Measurements from ENCODE around the gene TNFSF13.
A peak's percentile ranks its signal among the peaks of the same experiment; 100 is the strongest.

The TNFSF13 gene

GRCh38 chr17:7552621-7553051 lies 5.9 kb upstream of the TNFSF13 start:
- no peak for DNase-seq (ENCODE audit: low spot score)

DNA sequence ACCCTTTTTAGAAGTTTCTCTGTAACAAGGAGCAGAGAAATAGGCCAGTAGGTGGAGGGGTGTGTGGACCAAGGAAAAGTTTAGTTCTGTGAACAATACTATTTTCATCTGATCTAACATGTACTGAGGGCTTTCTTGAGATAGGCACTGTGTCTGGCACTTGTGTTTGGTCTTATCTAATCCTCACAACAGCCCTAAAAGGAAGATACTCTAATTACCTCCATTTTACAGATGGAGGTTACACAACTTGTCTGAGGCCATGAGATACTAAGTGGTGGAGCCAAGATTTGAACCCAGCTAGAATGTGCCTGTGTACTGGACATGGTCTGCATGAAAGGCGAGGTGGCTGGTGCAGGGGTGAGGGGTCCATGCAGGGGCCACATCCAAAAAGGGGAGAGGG lies 5.2 kb upstream of the TNFSF13 start:
- no peak for DNase-seq (ENCODE audit: low spot score)

GRCh38 chr17:7555320-7555948 lies 3.1 kb upstream of the TNFSF13 start:
- no peak for DNase-seq (ENCODE audit: low spot score)

DNA sequence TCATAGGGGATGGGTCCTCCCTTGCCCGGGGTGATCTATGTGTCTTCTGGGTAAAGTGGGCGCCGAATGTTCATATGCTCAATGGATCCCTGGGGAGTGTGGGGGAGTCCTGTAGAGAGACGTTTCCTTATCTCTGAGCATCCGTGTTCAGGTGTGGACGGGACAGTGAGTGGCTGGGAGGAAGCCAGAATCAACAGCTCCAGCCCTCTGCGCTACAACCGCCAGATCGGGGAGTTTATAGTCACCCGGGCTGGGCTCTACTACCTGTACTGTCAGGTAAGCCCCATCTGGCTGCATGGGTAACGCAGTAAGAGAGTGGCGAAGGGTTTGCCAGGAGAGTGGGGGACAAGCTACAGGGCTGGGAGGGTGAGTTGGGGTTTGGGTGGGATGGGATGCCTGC lies 1.9 kb upstream of the TNFSF13 start:
- no peak for DNase-seq (ENCODE audit: low spot score)

- no peak for DNase-seq (ENCODE audit: low spot score)
Measured at GRCh38 chr17:7557147-7557764, 1.3 kb upstream of the TNFSF13 start.

GRCh38 chr17:7557775-7558543 lies 591 bp upstream of the TNFSF13 start:
- DNase-seq (ENCODE audit: low spot score): peak; percentile 70

DNA sequence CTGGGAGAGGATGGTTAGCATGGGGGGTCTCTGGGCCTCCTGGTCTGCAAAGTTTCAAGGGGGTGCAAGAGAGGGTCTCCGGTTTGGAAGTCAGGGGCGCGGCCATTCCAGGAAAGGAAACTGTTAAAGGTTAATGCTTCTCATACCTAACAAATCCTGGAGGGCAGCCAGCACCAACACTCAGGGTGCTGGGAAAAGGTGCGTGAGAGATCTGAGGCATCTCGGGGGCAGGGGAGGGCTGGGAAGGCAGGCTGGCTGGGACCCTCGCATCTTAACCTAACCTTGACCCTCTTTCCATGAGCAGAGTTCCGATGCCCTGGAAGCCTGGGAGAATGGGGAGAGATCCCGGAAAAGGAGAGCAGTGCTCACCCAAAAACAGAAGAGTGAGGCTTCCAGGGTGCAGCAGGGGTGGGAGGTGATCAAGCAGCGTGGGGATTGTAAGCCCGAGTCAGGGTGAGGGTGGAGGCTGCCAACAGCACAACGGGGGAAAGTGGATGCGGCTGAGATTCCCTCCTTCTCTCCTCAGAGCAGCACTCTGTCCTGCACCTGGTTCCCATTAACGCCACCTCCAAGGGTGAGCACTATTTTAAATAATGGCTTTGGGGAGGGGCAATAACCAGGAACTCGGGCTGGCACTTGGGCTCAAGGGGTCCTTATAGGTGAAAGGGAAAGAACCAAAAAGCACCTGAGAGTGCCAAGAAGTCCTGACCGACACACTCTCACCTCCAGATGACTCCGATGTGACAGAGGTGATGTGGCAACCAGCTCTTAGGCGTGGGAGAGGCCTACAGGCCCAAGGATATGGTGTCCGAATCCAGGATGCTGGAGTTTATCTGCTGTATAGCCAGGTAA lies 996 bp downstream of the TNFSF13 start:
- no peak for DNase-seq (ENCODE audit: low spot score)

GRCh38 chr17:7560172-7561027 lies 1.9 kb downstream of the TNFSF13 start:
- peak; percentile 72 for DNase-seq (ENCODE audit: low spot score)

- DNase-seq (ENCODE audit: low spot score): peak; percentile 93
Measured at GRCh38 chr17:7561028-7561575, 2.6 kb downstream of the TNFSF13 start.

- DNase-seq (ENCODE audit: low spot score): peak; percentile 99
Measured at GRCh38 chr17:7561589-7562207, 3.1 kb downstream of the TNFSF13 start, which contains the start of gene SENP3. Gene SENP3, plus strand, starts transcription at chr17:7561919. Its CDS starts 1,158 bp downstream, at chr17:7563077.

DNA sequence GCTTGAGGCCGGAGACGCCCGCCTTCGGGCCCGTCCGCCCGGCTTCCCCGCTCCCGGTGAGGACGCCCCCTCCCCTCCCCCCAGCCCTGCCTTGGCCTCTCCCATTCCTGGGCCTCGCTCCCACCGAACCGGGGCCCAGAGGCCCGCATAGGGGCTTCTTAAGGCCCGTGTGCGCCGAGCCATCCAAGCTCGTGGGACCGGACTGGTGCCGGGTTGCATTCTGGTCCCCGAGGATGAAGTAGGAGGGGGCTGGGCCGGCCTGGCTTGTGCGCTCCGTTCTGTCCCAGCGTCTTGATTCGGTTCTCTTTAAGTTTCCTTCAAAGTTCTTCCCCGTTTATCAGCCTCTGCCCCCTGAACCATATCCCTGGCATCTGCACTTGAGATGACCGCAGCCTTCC lies 3.7 kb downstream of the TNFSF13 start:
- DNase-seq (ENCODE audit: low spot score): peak; percentile 28

- DNase-seq (ENCODE audit: low spot score): no peak
Measured at GRCh38 chr17:7563115-7563869, 4.7 kb downstream of the TNFSF13 start.

- DNase-seq (ENCODE audit: low spot score): no peak
Measured at GRCh38 chr17:7569571-7569970, 11.0 kb downstream of the TNFSF13 start.

DNA sequence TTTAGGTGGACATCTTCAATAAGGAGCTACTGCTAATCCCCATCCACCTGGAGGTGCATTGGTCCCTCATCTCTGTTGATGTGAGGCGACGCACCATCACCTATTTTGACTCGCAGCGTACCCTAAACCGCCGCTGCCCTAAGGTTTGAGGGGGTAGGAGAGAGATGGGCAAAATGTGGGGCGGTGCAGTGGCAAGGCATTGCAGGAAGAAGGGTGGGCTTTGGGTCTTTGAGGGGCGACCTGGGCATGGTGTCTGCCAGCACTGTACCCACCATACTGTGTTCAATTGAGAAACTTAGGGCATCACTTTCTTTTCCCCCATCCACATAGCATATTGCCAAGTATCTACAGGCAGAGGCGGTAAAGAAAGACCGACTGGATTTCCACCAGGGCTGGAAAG lies 11.8 kb downstream of the TNFSF13 start:
- DNase-seq (ENCODE audit: low spot score): no peak

GRCh38 chr17:7572338-7572587 lies 13.7 kb downstream of the TNFSF13 start:
- no peak for DNase-seq (ENCODE audit: low spot score)

DNA sequence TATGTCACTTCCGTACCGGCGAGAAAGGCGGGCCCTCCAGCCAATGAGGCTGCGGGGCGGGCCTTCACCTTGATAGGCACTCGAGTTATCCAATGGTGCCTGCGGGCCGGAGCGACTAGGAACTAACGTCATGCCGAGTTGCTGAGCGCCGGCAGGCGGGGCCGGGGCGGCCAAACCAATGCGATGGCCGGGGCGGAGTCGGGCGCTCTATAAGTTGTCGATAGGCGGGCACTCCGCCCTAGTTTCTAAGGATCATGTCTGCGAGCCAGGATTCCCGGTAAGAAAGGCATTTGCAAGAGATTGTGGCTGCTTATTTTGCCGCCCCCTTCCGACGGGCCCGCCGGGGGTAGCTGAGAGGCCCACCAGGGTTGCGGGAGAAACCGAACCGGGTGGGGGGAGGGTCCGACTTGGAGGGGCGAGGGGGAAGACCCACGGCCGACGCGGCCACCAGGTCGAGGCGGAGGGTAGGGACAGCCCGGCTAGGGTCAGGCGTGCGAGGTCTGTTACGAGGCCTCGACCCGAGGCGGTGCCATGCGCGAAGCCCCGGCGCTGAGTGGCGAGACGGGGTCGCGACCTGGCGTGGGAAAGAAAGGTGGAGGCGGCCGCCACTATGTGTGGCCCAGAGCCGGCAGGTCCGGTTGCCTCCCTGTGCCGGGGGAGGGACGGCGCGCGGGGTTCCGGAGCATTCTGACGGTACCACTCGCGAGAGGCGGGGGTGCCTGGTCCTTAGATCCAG lies 14.2 kb downstream of the TNFSF13 start:
- DNase-seq (ENCODE audit: low spot score): peak; percentile 98

GRCh38 chr17:7573324-7574080 lies 15.0 kb downstream of the TNFSF13 start:
- DNase-seq (ENCODE audit: low spot score): peak; percentile 89

DNA sequence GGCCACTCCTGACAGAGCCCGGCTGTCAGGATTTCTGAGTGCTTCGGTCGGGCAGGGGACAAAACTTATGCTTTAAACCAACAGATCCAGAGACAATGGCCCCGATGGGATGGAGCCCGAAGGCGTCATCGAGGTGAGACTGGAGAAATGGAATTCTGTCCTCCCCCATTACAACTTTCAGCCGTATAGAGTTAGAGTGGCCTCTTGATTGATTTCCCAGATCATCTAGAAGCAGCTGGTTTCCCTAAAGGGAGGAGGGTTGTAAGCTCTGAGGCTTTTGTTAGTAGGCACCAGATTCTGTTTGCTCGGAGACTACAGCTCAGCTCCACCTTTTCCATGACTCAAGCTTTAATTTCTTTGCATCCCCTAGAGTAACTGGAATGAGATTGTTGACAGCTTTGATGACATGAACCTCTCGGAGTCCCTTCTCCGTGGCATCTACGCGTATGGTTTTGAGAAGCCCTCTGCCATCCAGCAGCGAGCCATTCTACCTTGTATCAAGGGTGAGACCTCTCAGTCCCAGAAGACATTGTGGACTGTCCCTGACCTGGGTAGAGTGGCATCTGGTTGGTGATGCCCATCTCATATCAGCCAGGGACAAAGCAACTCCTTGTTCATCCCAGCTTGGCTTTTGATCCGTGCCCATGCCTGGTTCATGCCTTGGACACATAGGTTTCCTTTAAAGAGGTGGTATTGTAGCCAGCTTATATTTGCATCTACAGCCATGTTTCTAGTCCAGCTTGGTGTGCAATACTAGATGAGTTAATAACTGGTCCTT lies 15.8 kb downstream of the TNFSF13 start:
- DNase-seq (ENCODE audit: low spot score): no peak

All from AG20443 (cell line).